Small intestine (tissue), 7 donors: ENCODE results near the gene RET. TPM values are rescaled to one million over a fixed set of nuclear protein-coding genes. Genes with fewer than 3 reads are reported as not detected.
"Not testable (repeated sequence)": the region's sequence is repeated elsewhere in the genome, so short reads cannot be mapped to it uniquely, and the experiment has no call there.

ENCODE experiments used
- DNase-seq, 2 donors: peaks; one replicate each; pipeline versions ENCODE4 v3.0.0 to v3.0.0-alpha.2; 2013
- FAIRE-seq: peaks from 2 replicates; lab custom pipeline; 2012; peaks lifted over from hg19 to GRCh38; lab: Jason Lieb, UNC
- H3K27ac ChIP-seq, 3 donors: one replicate each; pipeline ENCODE4 v1.5.1; 2013; ENCODE audit warnings: low read length in 2 of 3, mild to moderate bottlenecking in 2 of 3, control low read depth in 1 of 3, inconsistent platforms in 1 of 3, low read depth in 1 of 3, moderate library complexity in 1 of 3
- H3K27me3 ChIP-seq, 3 donors: one replicate each; pipeline ENCODE4 v1.6.1; 2013; ENCODE audit warnings: low read length in 3 of 3, inconsistent platforms in 1 of 3; ENCODE audit not compliant: control insufficient read depth in 3 of 3, insufficient read depth in 3 of 3
- H3K36me3 ChIP-seq, 3 donors: one replicate each; pipeline ENCODE4 v1.6.1; 2013; ENCODE audit warnings: low read length in 3 of 3, inconsistent platforms in 1 of 3, low read depth in 1 of 3, mild to moderate bottlenecking in 1 of 3, moderate library complexity in 1 of 3; ENCODE audit not compliant: control insufficient read depth in 3 of 3, insufficient read depth in 2 of 3
- H3K4me1 ChIP-seq, 3 donors: one replicate each; pipeline ENCODE4 v1.6.1; 2013; ENCODE audit warnings: low read length in 2 of 3, inconsistent platforms in 1 of 3, low read depth in 1 of 3, mild to moderate bottlenecking in 1 of 3, moderate library complexity in 1 of 3; ENCODE audit not compliant: control insufficient read depth in 3 of 3, insufficient read depth in 2 of 3
- H3K4me3 ChIP-seq, 3 donors: one replicate each; pipeline ENCODE4 v1.5.1; 2013; ENCODE audit warnings: low read length in 3 of 3, control low read depth in 1 of 3, inconsistent platforms in 1 of 3, low read depth in 1 of 3, mild to moderate bottlenecking in 1 of 3, moderate library complexity in 1 of 3
- H3K9me3 ChIP-seq, 2 donors: one replicate each; pipeline ENCODE4 v1.6.1; 2013; ENCODE audit warnings: low read depth in 1 of 2, low read length in 1 of 2; ENCODE audit not compliant: control insufficient read depth in 2 of 2, insufficient read depth in 1 of 2
- WGBS, 3 donors: extraction: QIAGEN DNeasy Blood & Tissue Kit; methylation state at CpG; one replicate each; pipeline ENCODE4 v1.1.7; 2013; 5-methylcytosine and 5-hydroxymethylcytosine counted together
- polyA plus RNA-seq, 4 donors: library from polyadenylated mRNA; stranded (reverse) in 3 of 4; unstranded in 1 of 4; fragments of 200-250 nt in 3 of 4; fragments of 120-200 nt in 1 of 4; gene quantifications; one replicate each; pipeline versions ENCODE4 v1.2.1 to v1.2.3, GENCODE V29; 2013
- donor health status: healthy with polysubstance abuse.
- donor health status: control.
- donor health status: control.
- donor health status: Bipolar disorder and iron deficiency.
- donor health status: healthy.

RET gene
- polyA plus RNA-seq, 4 donors, result 5.3 to 11.0 TPM; not detected in 2

- peaks cover 0 to 3% (median 0%) of the 10 kb centered on the region in 3 donors for H3K27me3 ChIP-seq
Observed at GRCh38 chr10:43094085-43094484, 17.2 kb downstream of the RET start.

GRCh38 chr10:43099339-43099738, 22.5 kb downstream of the RET start:
- not testable (repeated sequence) for H3K4me3 ChIP-seq, FAIRE-seq, DNase-seq

More at GRCh38 chr10:43094085-43094484, 17.2 kb downstream of the RET start:
- DNase-seq, result no peak
- H3K27ac ChIP-seq, result no peak overlapping the region
- no peaks in the 10 kb centered on the region for H3K36me3 ChIP-seq
- H3K4me1 ChIP-seq, result no peaks in the 10 kb centered on the region
- 69 to 81% (median 80%) methylated on average over 9 of the region's 9 CpGs for WGBS, 3 donors
- no peak for FAIRE-seq
- H3K4me3 ChIP-seq, result no peak overlapping the region
- H3K9me3 ChIP-seq, result no peaks in the 10 kb centered on the region

GRCh38 chr10:43099928-43100327, 23.1 kb downstream of the RET start:
- Histone ChIP-seq H3K4me1 (peaks cover 0 to 3% (median 0%) of the 10 kb centered on the region in 3 donors), H3K27ac (no peak overlapping the region), H3K27me3 (peaks cover 0 to 19% (median 3%) of the 10 kb centered on the region in 3 donors), H3K9me3 (no peaks in the 10 kb centered on the region), H3K4me3 (no peak overlapping the region), H3K36me3 (no peaks in the 10 kb centered on the region)
- 46 to 64% (median 60%) methylated on average over 4 of the region's 4 CpGs for WGBS, 3 donors
- no peak for FAIRE-seq
- no peak for DNase-seq

More at GRCh38 chr10:43099339-43099738, 22.5 kb downstream of the RET start:
- not testable (repeated sequence) for H3K4me1 ChIP-seq, H3K9me3 ChIP-seq, H3K36me3 ChIP-seq, H3K27ac ChIP-seq
- WGBS, 3 donors, result 88 to 91% (median 89%) methylated on average over 6 of the region's 6 CpGs
- H3K27me3 ChIP-seq, result peaks cover 0 to 16% (median 0%) of the 10 kb centered on the region in 3 donors

- peaks cover 0 to 20% (median 3%) of the 10 kb centered on the region in 3 donors for H3K27me3 ChIP-seq
- 88 to 90% (median 88%) methylated on average over 17 of the region's 17 CpGs for WGBS, 3 donors
- H3K4me1 ChIP-seq, result peaks cover 0 to 4% (median 0%) of the 10 kb centered on the region in 3 donors
- no peak overlapping the region for H3K4me3 ChIP-seq
- no peaks in the 10 kb centered on the region for H3K9me3 ChIP-seq
- H3K27ac ChIP-seq, result no peak overlapping the region
- no peaks in the 10 kb centered on the region for H3K36me3 ChIP-seq
- FAIRE-seq, result no peak
- DNase-seq, result no peak
Observed at GRCh38 chr10:43100366-43100765, 23.5 kb downstream of the RET start.

GRCh38 chr10:43102063-43102828, 25.4 kb downstream of the RET start:
- DNase-seq, result no peak
- no peak overlapping the region for H3K27ac ChIP-seq
- H3K27me3 ChIP-seq, result peaks cover 0 to 20% (median 3%) of the 10 kb centered on the region in 3 donors
- no peaks in the 10 kb centered on the region for H3K9me3 ChIP-seq
- 80 to 86% (median 82%) methylated on average over 19 of the region's 19 CpGs for WGBS, 3 donors
- no peaks in the 10 kb centered on the region for H3K36me3 ChIP-seq
- peaks cover 0 to 10% (median 0%) of the 10 kb centered on the region in 3 donors for H3K4me1 ChIP-seq
- FAIRE-seq, result no peak
- H3K4me3 ChIP-seq, result no peak overlapping the region

GRCh38 chr10:43105102-43105955, 28.5 kb downstream of the RET start:
- Histone ChIP-seq H3K4me3 (peak overlapping the region; percentile 18 to 63 (median 34)), H3K9me3 (no peaks in the 10 kb centered on the region), H3K4me1 (peaks cover 0 to 17% (median 0%) of the 10 kb centered on the region in 3 donors), H3K36me3 (no peaks in the 10 kb centered on the region), H3K27me3 (peaks cover 0 to 20% (median 3%) of the 10 kb centered on the region in 3 donors), H3K27ac (no peak overlapping the region)
- FAIRE-seq, result no peak
- WGBS, 3 donors, result 2% methylated on average over 57 to 71 of the region's 71 CpGs
- DNase-seq, result peak; percentile 52 to 89

GRCh38 chr10:43105956-43106229, 29.0 kb downstream of the RET start:
- Histone ChIP-seq H3K27ac (no peak overlapping the region), H3K9me3 (no peaks in the 10 kb centered on the region), H3K4me3 (no peak overlapping the region), H3K4me1 (peaks cover 0 to 22% (median 0%) of the 10 kb centered on the region in 3 donors), H3K27me3 (peaks cover 0 to 20% (median 3%) of the 10 kb centered on the region in 3 donors), H3K36me3 (no peaks in the 10 kb centered on the region)
- DNase-seq, result no peak
- WGBS, 3 donors, result 43 to 47% (median 44%) methylated on average over 7 of the region's 7 CpGs
- FAIRE-seq, result no peak

- DNase-seq (no peak), FAIRE-seq (no peak)
- Histone ChIP-seq H3K27me3 (peaks cover 0 to 20% (median 3%) of the 10 kb centered on the region in 3 donors), H3K36me3 (no peaks in the 10 kb centered on the region), H3K27ac (no peak overlapping the region), H3K9me3 (no peaks in the 10 kb centered on the region), H3K4me3 (no peak overlapping the region), H3K4me1 (peaks cover 0 to 28% (median 0%) of the 10 kb centered on the region in 3 donors)
- WGBS, 3 donors, result 87 to 90% (median 89%) methylated on average over 28 of the region's 28 CpGs
Observed at GRCh38 chr10:43106256-43107091, 29.6 kb downstream of the RET start.
